HepG2 (cell line): ENCODE results near the gene SOCS7. TPM values are rescaled to one million over a fixed set of nuclear protein-coding genes. Genes with fewer than 3 reads are reported as not detected.

ENCODE experiments used
- ATAC-seq: fragments of 200-7000 bp; cut with Tn5 transposase; 3 replicates; pipeline ENCODE4 v1.9.1; 2020; ENCODE audit warnings: mild to moderate bottlenecking, moderate library complexity
- BruUV-seq: library from RNA; stranded (reverse); fragments of 400-500 nt; replicated peaks from 2 replicates; lab custom pipeline; 2021; lab: Mats Ljungman, UMichigan
- CTCF ChIA-PET: fragments of 300-600 bp; formaldehyde crosslinking; extraction: SDS; loops from one replicate; lab custom pipeline; 2021; ENCODE audit warnings: low total read pairs, inconsistent platforms, low intra/inter-chr PET ratio; lab: Yijun Ruan, JAX
- POLR2A ChIA-PET: fragments of 350-600 bp; sonication (Branson Sonifier 250); formaldehyde crosslinking; loops from one replicate; lab custom pipeline; 2020; ENCODE audit warnings: antibody characterized with exemption, inconsistent platforms; lab: Yijun Ruan, JAX
- DNase-seq: peaks from one replicate; pipeline ENCODE4 v3.0.0-alpha.2; 2015; ENCODE audit warnings: low spot score
- FAIRE-seq: peaks from 3 replicates; lab custom pipeline; 2011; peaks lifted over from hg19 to GRCh38; lab: Jason Lieb, UNC
- H2AFZ ChIP-seq: one replicate; pipeline ENCODE4 v1.6.1; 2011; ENCODE audit warnings: low read length, inconsistent platforms
- H3K27ac ChIP-seq: fragments of 300-600 bp; 3 replicates; pipeline ENCODE4 v1.8.0; 2011; ENCODE audit warnings: mixed run types, mild to moderate bottlenecking, mixed read lengths, low read length, inconsistent platforms; ENCODE audit not compliant: insufficient read depth; ENCODE audit errors: extremely low read length
- H3K27me3 ChIP-seq, 2 experiments: fragments of 200-600 bp in 1 of 2; 2 replicates in 1 of 2; 3 replicates in 1 of 2; pipeline versions ENCODE4 v1.6.0 to v1.8.0; 2011; ENCODE audit warnings: low read length in 2 of 2, mild to moderate bottlenecking in 2 of 2, moderate library complexity in 2 of 2, inconsistent platforms in 1 of 2; ENCODE audit not compliant: insufficient read depth in 2 of 2, control insufficient read depth in 1 of 2
- H3K36me3 ChIP-seq, 2 experiments: fragments of 200-600 bp in 1 of 2; replicated peaks in 1 of 2; 2 replicates in 1 of 2; 3 replicates in 1 of 2; pipeline versions ENCODE4 v1.5.1 to v1.8.0; 2011; ENCODE audit warnings: low read length in 2 of 2, inconsistent platforms in 1 of 2; ENCODE audit not compliant: insufficient read depth in 2 of 2, control insufficient read depth in 1 of 2
- H3K4me1 ChIP-seq: 2 replicates; pipeline ENCODE4 v1.5.1; 2012; ENCODE audit warnings: low read length, inconsistent platforms; ENCODE audit not compliant: insufficient read depth
- H3K4me2 ChIP-seq: 2 replicates; pipeline ENCODE4 v1.6.0; 2011; ENCODE audit warnings: low read depth, low read length, inconsistent platforms
- H3K4me3 ChIP-seq, 3 experiments: fragments of 200-600 bp in 1 of 3; sonication (generic), shearing (Covaris generic) in 1 of 3; replicated peaks in 1 of 3; 2 replicates each; pipeline ENCODE4 v1.5.1; 2011 to 2016; ENCODE audit warnings: low read length in 3 of 3, inconsistent platforms in 2 of 3, low read depth in 2 of 3, mild to moderate bottlenecking in 2 of 3, control low read depth in 1 of 3, mixed read lengths in 1 of 3; ENCODE audit not compliant: insufficient read depth in 1 of 3
- H3K79me2 ChIP-seq: one replicate; pipeline ENCODE4 v1.6.1; 2011; ENCODE audit warnings: low read length, inconsistent platforms; ENCODE audit not compliant: insufficient read depth
- H3K9ac ChIP-seq: 2 replicates; pipeline ENCODE4 v1.6.0; 2011; ENCODE audit warnings: mild to moderate bottlenecking, low read depth, low read length, inconsistent platforms; ENCODE audit not compliant: insufficient read depth
- H3K9me3 ChIP-seq: 2 replicates; pipeline ENCODE4 v1.5.1; 2012; ENCODE audit warnings: mild to moderate bottlenecking, low read length
- H4K20me1 ChIP-seq: 2 replicates; pipeline ENCODE4 v1.6.0; 2011; ENCODE audit warnings: inconsistent platforms, mild to moderate bottlenecking, low read length, moderate library complexity; ENCODE audit not compliant: insufficient read depth
- ESRRA ChIP-seq: sonication (generic); formaldehyde crosslinking; IDR thresholded peaks from 2 replicates; pipeline ENCODE4 v1.5.1; 2020; ENCODE audit warnings: mild to moderate bottlenecking, low read depth, missing genetic modification reagents
- GTF2F1 ChIP-seq: fragments of 150-350 bp; IDR thresholded peaks from 2 replicates; pipeline ENCODE4 v1.6.1; 2014; ENCODE audit warnings: low read length
- JARID2 ChIP-seq: sonication (generic); formaldehyde crosslinking; IDR thresholded peaks from 2 replicates; pipeline ENCODE4 v1.8.1; 2023; ENCODE audit warnings: missing genetic modification reagents, inconsistent platforms; ENCODE audit not compliant: insufficient replicate concordance
- KLF12 ChIP-seq: sonication (generic); formaldehyde crosslinking; IDR thresholded peaks from 2 replicates; pipeline ENCODE4 v1.4.0; 2020; ENCODE audit warnings: missing genetic modification reagents, borderline replicate concordance
- NR2F1 ChIP-seq, 2 experiments: fragments of 450-650 bp in 1 of 2; formaldehyde crosslinking in 1 of 2; IDR thresholded peaks; 2 replicates each; pipeline versions ENCODE4 v1.5.0 to v1.6.1; 2016 to 2020; ENCODE audit warnings: mild to moderate bottlenecking in 1 of 2, missing compliant biosample characterization in 1 of 2, missing genetic modification reagents in 1 of 2, moderate library complexity in 1 of 2
- RARG ChIP-seq: sonication (generic); formaldehyde crosslinking; IDR thresholded peaks from 2 replicates; pipeline ENCODE4 v1.4.0; 2020; ENCODE audit warnings: low read depth, mild to moderate bottlenecking, missing genetic modification reagents
- RFXAP ChIP-seq: sonication (generic); formaldehyde crosslinking; IDR thresholded peaks from 2 replicates; pipeline ENCODE4 v1.4.0; 2020; ENCODE audit warnings: missing genetic modification reagents, borderline replicate concordance
- ZBTB7B ChIP-seq: sonication (generic); formaldehyde crosslinking; IDR thresholded peaks from 2 replicates; pipeline ENCODE4 v1.4.0; 2020; ENCODE audit warnings: missing genetic modification reagents
- ZFP82 ChIP-seq: sonication (generic); formaldehyde crosslinking; IDR thresholded peaks from 2 replicates; pipeline ENCODE4 v1.5.1; 2020; ENCODE audit warnings: mild to moderate bottlenecking, missing genetic modification reagents, borderline replicate concordance
- ZMYM2 ChIP-seq: sonication (generic); formaldehyde crosslinking; IDR thresholded peaks from 2 replicates; pipeline ENCODE4 v1.8.0; 2022; ENCODE audit warnings: mild to moderate bottlenecking, missing genetic modification reagents
- ZNF720 ChIP-seq: sonication (generic); formaldehyde crosslinking; IDR thresholded peaks from 2 replicates; pipeline ENCODE4 v1.4.0; 2020; ENCODE audit warnings: missing genetic modification reagents
- WGBS: methylation state at CpG from one replicate; pipeline ENCODE4 v1.1.6; 2017; ENCODE audit warnings: low lambda C conversion rate; 5-methylcytosine and 5-hydroxymethylcytosine counted together
- in situ Hi-C: cut with HindIII; loops from 2 replicates; pipeline ENCODE4 v1.10.0; 2017; ENCODE audit warnings: low pct_unique_long_range_greater_than_20kb; ENCODE audit not compliant: extremely low pct_ligation_motif_present
- intact Hi-C: fragments of 100-400 bp; cut with micrococcal nuclease; formaldehyde crosslinking; loops from one replicate; pipeline ENCODE4 v1.10.0; 2022; ENCODE audit not compliant: unreplicated experiment
- polyA plus RNA-seq, 8 experiments: library from polyadenylated mRNA; depleted of rRNA in 3 of 8; stranded (reverse) in 7 of 8; unstranded in 1 of 8; fragments of >200 nt; fragmentation: Illumina TruSeq in 4 of 8; extraction: Trizol in 4 of 8; gene quantifications; 2 replicates each; pipeline versions ENCODE4 v1.2.1 to v1.2.3, GENCODE V29; 2011 to 2016; ENCODE audit warnings: low read depth in 4 of 8, missing spikeins in 1 of 8, mixed read lengths in 1 of 8; ENCODE audit not compliant: insufficient read depth in 1 of 8
- total RNA-seq, 5 experiments: library from RNA; depleted of rRNA; stranded (reverse); fragments of >200 nt; fragmentation: Illumina TruSeq; extraction: Trizol; gene quantifications; 2 replicates each; pipeline ENCODE4 v1.2.3, GENCODE V29; 2016; ENCODE audit warnings: low read depth in 1 of 5
- TF ChIP-seq, protein P1 (sequence below): sonication (generic); formaldehyde crosslinking; IDR thresholded peaks from 2 replicates; pipeline ENCODE4 v1.5.0; 2020; ENCODE audit warnings: missing genetic modification reagents
- TF ChIP-seq, protein P2 (sequence below): IDR thresholded peaks from 2 replicates; pipeline ENCODE4 v1.6.1; 2016; ENCODE audit warnings: low read depth, missing genetic modification reagents, missing compliant biosample characterization

The SOCS7 gene
- total and polyA plus RNA-seq, 2 of the 13 experiments (the other 11 are each of a cell fraction or from before 2014, with no cell fraction given): 19.2 to 24.2 TPM

DNA sequence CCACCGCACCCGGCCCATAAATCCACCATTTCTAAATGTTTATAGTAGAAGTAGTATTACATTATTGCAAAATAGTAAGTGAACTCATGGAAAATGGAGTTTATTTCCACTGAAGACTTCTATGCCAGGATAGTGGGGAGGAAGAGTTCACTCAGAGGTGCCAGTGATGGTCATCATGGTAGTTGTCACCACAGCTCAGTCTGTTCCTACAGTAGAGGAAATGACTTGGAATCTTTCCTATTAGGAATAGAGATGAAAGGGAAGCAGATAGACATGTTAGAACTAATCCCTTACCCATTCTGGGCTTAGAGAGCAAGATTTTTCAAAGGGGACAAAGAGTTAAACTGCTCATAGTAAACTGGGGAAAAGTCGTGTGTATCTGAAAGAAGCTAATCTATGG is 34.6 kb upstream of the SOCS7 start:
- H3K4me1 ChIP-seq: no peaks in the 10 kb centered on the region
- 95% methylated on average over 3 of the region's 3 CpGs for WGBS
- ATAC-seq (no peak), FAIRE-seq (no peak), DNase-seq (no peak)
- H3K36me3 ChIP-seq: peaks cover 13 to 42% of the 10 kb centered on the region in 2 experiments
- no peak overlapping the region for H3K4me2 ChIP-seq
- no peak overlapping the region for H2AFZ ChIP-seq
- H3K9me3 ChIP-seq: no peaks in the 10 kb centered on the region
- no peaks in the 10 kb centered on the region for H3K27me3 ChIP-seq
- BruUV-seq: no TSS peak
- intact Hi-C loops (no loop called here), in situ Hi-C loops (no loop called here)
- no peak overlapping the region for H3K4me3 ChIP-seq
- H3K79me2 ChIP-seq: no peaks in the 10 kb centered on the region
- ChIA-PET CTCF (no interaction called here), POLR2A (interaction anchor here (0.8 kb wide), 1 partner anchor 11 kb away, joined by 3 read pairs; no protein-coding TSS in a partner anchor)
- no peak overlapping the region for H3K27ac ChIP-seq
- TF ChIP-seq ZNF720: no peak
- TF ChIP-seq KLF12 (CRISPR knock-in tag): no peak
- no peak for TF ChIP-seq JARID2 (CRISPR knock-in tag)
- no peak for TF ChIP-seq RARG (CRISPR knock-in tag)
- no peak for TF ChIP-seq ESRRA (CRISPR knock-in tag)
- TF ChIP-seq, protein P1, sequence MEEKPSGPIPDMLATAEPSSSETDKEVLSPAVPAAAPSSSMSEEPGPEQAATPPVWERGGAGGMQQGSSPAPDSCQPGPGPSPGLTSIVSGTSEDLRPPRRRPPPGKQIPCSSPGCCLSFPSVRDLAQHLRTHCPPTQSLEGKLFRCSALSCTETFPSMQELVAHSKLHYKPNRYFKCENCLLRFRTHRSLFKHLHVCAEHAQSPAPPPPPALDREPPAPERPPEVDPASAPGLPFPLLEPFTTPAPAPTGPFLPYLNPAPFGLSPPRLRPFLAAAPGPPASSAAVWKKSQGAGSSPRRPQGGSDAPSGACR: no peak
- no peak for TF ChIP-seq ZMYM2 (CRISPR knock-in tag)
- TF ChIP-seq ZBTB7B (CRISPR knock-in tag): no peak
- TF ChIP-seq, protein P2, sequence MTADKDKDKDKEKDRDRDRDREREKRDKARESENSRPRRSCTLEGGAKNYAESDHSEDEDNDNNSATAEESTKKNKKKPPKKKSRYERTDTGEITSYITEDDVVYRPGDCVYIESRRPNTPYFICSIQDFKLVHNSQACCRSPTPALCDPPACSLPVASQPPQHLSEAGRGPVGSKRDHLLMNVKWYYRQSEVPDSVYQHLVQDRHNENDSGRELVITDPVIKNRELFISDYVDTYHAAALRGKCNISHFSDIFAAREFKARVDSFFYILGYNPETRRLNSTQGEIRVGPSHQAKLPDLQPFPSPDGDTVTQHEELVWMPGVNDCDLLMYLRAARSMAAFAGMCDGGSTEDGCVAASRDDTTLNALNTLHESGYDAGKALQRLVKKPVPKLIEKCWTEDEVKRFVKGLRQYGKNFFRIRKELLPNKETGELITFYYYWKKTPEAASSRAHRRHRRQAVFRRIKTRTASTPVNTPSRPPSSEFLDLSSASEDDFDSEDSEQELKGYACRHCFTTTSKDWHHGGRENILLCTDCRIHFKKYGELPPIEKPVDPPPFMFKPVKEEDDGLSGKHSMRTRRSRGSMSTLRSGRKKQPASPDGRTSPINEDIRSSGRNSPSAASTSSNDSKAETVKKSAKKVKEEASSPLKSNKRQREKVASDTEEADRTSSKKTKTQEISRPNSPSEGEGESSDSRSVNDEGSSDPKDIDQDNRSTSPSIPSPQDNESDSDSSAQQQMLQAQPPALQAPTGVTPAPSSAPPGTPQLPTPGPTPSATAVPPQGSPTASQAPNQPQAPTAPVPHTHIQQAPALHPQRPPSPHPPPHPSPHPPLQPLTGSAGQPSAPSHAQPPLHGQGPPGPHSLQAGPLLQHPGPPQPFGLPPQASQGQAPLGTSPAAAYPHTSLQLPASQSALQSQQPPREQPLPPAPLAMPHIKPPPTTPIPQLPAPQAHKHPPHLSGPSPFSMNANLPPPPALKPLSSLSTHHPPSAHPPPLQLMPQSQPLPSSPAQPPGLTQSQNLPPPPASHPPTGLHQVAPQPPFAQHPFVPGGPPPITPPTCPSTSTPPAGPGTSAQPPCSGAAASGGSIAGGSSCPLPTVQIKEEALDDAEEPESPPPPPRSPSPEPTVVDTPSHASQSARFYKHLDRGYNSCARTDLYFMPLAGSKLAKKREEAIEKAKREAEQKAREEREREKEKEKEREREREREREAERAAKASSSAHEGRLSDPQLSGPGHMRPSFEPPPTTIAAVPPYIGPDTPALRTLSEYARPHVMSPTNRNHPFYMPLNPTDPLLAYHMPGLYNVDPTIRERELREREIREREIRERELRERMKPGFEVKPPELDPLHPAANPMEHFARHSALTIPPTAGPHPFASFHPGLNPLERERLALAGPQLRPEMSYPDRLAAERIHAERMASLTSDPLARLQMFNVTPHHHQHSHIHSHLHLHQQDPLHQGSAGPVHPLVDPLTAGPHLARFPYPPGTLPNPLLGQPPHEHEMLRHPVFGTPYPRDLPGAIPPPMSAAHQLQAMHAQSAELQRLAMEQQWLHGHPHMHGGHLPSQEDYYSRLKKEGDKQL: no peak
- TF ChIP-seq GTF2F1: no peak
- no peak for TF ChIP-seq NR2F1 (CRISPR knock-in tag; IDR thresholded peaks at IDR 0.05)
- no peak for TF ChIP-seq ZFP82 (CRISPR knock-in tag)
- TF ChIP-seq RFXAP (CRISPR knock-in tag): no peak
- no peak overlapping the region for H3K9ac ChIP-seq
- H4K20me1 ChIP-seq: no peaks in the 10 kb centered on the region
